ENCODE data around the gene TCF15.

GRCh38 chr20:623021-623420, 12.9 kb upstream of the TCF15 start:
- TF ChIP-seq CTCF (conservative IDR thresholded peaks at IDR 0.05; ENCODE audit: low read depth, low read length) (no peak), EZH2phosphoT487 (IDR thresholded peaks at IDR 0.05; ENCODE audit: borderline replicate concordance, low read length) (no peak), EZH2 (IDR thresholded peaks at IDR 0.05; ENCODE audit: low read length, unreplicated experiment) (no peak)
